ENCODE measurements around the gene LMAN2. TPM values are rescaled to one million over a fixed set of nuclear protein-coding genes. Genes with fewer than 3 reads are reported as not detected.

The LMAN2 gene
- total RNA-seq, 1 experiment from 2014 or later: 106 TPM

DNA sequence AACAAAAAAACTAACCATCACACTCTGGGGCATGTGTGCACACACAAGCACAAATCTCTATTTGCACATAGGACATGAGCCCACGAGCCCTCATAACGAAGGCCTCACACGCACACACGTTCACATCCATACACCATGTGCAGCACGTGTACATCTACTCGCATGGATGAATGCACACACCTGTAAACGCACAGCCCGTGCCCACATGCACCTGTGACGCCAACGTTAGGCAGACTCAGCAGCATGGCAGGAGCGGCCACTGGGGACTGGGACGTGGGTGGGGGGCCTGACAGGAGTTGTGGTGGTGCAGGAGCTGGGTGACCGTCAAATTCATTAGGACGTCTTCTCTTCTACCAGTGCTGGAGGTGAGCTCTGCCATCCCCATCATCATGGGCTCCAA, 35.9 kb upstream of the LMAN2 start:
- Histone ChIP-seq H3K14ac (ENCODE audit: insufficient read depth, low read length) (no peak overlapping the region), H4K20me1 (ENCODE audit: control insufficient read depth, insufficient read depth, insufficient read length) (no peaks in the 10 kb centered on the region), H3K4me2 (ENCODE audit: insufficient read depth, insufficient read length, low read length) (no peak overlapping the region), H3K27me3 (ENCODE audit: insufficient read depth, low read length) (no peaks in the 10 kb centered on the region; the same call in 1 of the 2 replicates), H2AK5ac (ENCODE audit: insufficient read length, low read length) (no peak overlapping the region), H2AFZ (ENCODE audit: low read length) (no peak overlapping the region), H3K27ac (ENCODE audit: insufficient read length, low read depth, low read length) (no peak overlapping the region), H2BK20ac (ENCODE audit: low read depth, low read length, poor library complexity, severe bottlenecking) (no peak overlapping the region), H3K9ac (ENCODE audit: extremely low read depth, insufficient read length, low read length) (no peak overlapping the region), H3K18ac (ENCODE audit: insufficient read length, low read depth, low read length) (no peak overlapping the region), H3K23ac (ENCODE audit: insufficient read length, low read depth, low read length) (no peak overlapping the region), H2BK120ac (ENCODE audit: low read depth, low read length, poor library complexity, severe bottlenecking) (no peak overlapping the region), H2BK5ac (ENCODE audit: insufficient read length, low read length) (no peak overlapping the region), H4K5ac (ENCODE audit: insufficient read length, low read depth, low read length) (no peak overlapping the region), H2BK15ac (ENCODE audit: low read depth, low read length) (no peak overlapping the region), H3K23me2 (ENCODE audit: insufficient read length, low read depth, low read length, poor library complexity, severe bottlenecking) (no peaks in the 10 kb centered on the region), H2BK12ac (ENCODE audit: insufficient read length, low read depth, low read length) (no peak overlapping the region), H3K4ac (ENCODE audit: low read depth, low read length) (no peak overlapping the region), H3K79me1 (ENCODE audit: insufficient read depth, low read depth, low read length, poor library complexity, severe bottlenecking) (no peaks in the 10 kb centered on the region), H3K56ac (ENCODE audit: insufficient read length, low read depth, low read length) (no peak overlapping the region), H3K4me1 (ENCODE audit: insufficient read depth, low read length) (no peaks in the 10 kb centered on the region), H3K9me3 (ENCODE audit: control insufficient read depth, low read depth, low read length) (no peaks in the 10 kb centered on the region), H3T11ph (ENCODE audit: low read length) (no peak overlapping the region), H4K91ac (ENCODE audit: insufficient read length, low read depth, low read length) (no peak overlapping the region), H4K8ac (replicated peaks; ENCODE audit: insufficient read length, low read depth, low read length) (no peak overlapping the region), H3K79me2 (ENCODE audit: insufficient read depth, low read length) (no peaks in the 10 kb centered on the region)
- Mint-ChIP-seq H3K4me3 (no peak overlapping the region), H3K4me1 (peaks cover 22 to 25% of the 10 kb centered on the region in 2 experiments), H3K27me3 (ENCODE audit: low read depth) (peaks cover 74% of the 10 kb centered on the region), H3K27ac (no peak overlapping the region), H3K9me3 (no peaks in the 10 kb centered on the region; a peak in 1 of 5 replicates), H3K36me3 (ENCODE audit: insufficient read depth in 1 of 3, low read depth in 3 of 3) (no peaks in the 10 kb centered on the region)
- TF ChIP-seq, protein P1, sequence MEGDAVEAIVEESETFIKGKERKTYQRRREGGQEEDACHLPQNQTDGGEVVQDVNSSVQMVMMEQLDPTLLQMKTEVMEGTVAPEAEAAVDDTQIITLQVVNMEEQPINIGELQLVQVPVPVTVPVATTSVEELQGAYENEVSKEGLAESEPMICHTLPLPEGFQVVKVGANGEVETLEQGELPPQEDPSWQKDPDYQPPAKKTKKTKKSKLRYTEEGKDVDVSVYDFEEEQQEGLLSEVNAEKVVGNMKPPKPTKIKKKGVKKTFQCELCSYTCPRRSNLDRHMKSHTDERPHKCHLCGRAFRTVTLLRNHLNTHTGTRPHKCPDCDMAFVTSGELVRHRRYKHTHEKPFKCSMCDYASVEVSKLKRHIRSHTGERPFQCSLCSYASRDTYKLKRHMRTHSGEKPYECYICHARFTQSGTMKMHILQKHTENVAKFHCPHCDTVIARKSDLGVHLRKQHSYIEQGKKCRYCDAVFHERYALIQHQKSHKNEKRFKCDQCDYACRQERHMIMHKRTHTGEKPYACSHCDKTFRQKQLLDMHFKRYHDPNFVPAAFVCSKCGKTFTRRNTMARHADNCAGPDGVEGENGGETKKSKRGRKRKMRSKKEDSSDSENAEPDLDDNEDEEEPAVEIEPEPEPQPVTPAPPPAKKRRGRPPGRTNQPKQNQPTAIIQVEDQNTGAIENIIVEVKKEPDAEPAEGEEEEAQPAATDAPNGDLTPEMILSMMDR (conservative IDR thresholded peaks at IDR 0.05): no peak
- WGBS (ENCODE audit: extremely low coverage, insufficient read length, low lambda C conversion rate): no CpG with 5 or more reads among the region's 14 CpGs
- DNase-seq: no peak
